Activated CD4-positive, alpha-beta T cell treated with anti-CD3 and anti-CD28 coated beads, Interleukin-2, amount 50 U/mL, for 24 hours (primary cell): ENCODE data around the gene STAT6.

Source experiments
- DNase-seq, 2 donors: peaks; one replicate each; pipeline ENCODE4 v3.0.0-alpha.2; 2020; ENCODE audit warnings: low read depth in 1 of 2, low spot score in 1 of 2

STAT6 gene

DNA sequence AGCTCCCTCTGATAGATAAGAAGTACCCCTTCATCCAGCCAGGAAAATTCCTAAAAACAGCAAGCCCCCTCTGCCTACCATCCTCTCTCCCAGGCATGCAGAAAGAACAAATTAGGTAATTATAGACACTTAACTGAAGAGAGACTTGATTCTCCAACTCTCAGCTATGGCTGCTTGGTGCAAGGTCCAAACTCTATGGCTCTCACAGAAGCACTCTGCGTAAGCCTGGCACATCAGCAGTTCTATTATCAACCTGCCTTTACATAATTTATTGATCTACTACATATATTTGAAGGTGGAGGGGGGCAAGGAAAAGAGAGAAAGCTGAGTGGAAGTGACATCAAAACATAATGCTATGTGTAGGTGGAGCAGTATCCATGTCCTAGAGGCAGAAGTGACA, 60.2 kb downstream of the STAT6 start:
- no peak for DNase-seq

DNA sequence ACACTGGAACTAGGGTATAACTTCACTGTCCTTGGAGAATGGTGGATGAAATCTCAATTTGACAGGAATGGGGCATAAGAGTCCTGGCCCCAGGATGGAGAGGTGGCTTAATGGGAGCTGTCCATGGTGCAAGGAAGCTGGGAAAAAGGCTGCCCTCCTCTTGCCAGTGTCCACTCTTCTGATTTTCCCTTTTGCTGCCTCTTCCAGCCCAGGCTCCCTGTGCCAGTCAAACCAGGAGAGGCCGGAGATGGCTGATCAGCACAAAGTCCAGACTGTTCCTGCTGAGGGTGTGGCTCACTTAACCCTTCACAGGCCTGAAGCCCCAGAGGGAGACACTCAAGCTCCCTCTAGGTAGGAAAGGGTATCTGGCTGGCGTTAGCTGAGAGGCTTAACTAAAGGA, 61.3 kb downstream of the STAT6 start, which contains the start of gene MYO1A:
TSS of gene MYO1A (minus strand) at position 240 of the 400 bp plus-strand sequence. CDS start 1,806 bp downstream, outside the sequence.
- no peak for DNase-seq

DNA sequence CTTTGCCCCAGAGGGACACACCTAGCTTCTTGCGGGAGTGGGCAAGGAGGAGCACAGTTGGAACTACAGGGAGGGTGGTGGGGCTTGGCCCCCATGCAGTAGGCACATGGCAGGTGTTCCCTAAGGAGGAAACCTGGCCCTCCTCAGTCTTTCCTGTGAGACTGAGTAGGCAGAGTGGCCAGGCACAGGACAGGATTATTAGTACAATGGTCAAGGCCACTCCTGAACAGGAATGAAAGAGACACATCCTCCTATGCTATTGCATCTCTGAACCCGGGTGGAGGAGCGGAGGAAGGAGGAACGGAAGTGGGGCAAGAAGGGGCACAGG, 62.1 kb downstream of the STAT6 start:
- DNase-seq, result no peak

DNA sequence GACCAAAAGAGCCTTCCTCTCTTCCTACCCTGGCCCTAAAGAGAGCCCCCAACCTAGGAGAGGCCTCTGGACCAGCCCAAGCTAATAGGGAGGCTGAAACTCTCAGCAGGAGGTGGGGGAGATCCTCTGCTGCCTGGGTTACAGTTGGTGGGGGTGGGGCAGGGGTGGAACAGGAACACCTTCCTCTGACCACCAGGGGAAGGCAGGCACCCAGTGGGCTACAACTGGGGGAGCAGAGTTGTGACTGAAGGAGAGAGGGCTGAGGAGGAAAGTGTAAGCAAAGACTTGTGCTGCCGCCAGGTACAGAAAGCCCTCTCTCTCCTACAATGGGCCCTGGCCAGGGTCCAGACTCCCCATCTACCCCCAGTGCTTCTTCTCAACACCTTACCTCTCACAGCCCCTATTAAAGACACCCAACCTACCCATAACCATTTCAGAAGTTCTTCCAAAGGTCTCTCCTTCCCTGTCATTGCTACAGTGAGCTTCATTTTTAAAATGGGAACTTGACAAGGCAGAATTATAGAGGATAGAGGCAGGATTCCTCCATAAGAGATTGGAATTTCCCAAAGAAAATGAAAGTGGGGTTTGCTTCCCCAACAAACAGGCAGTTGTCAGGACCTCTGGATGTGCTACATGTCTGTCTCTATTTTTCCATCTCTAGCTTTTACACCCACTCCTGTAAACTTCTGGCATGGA, 62.6 kb downstream of the STAT6 start:
- DNase-seq, result no peak

DNA sequence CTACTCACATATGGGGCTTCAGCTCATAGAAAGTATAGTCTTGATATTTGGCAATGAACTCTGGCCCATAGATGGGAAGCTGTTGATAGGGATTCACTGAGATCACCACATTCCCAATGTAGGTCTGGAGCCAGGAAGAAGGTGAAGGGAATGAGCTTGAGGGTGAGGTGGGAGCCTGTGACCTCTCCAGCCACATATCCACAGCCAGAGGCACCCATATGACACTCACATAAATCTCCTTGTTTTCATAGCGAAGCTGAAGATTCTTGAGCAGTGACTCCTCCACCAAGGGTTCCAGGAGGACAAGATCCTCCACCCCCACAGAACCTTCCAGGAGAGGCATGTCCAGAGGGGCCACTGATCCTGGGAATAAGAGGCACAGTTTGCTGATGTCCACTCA, 63.2 kb downstream of the STAT6 start:
- no peak for DNase-seq

DNA sequence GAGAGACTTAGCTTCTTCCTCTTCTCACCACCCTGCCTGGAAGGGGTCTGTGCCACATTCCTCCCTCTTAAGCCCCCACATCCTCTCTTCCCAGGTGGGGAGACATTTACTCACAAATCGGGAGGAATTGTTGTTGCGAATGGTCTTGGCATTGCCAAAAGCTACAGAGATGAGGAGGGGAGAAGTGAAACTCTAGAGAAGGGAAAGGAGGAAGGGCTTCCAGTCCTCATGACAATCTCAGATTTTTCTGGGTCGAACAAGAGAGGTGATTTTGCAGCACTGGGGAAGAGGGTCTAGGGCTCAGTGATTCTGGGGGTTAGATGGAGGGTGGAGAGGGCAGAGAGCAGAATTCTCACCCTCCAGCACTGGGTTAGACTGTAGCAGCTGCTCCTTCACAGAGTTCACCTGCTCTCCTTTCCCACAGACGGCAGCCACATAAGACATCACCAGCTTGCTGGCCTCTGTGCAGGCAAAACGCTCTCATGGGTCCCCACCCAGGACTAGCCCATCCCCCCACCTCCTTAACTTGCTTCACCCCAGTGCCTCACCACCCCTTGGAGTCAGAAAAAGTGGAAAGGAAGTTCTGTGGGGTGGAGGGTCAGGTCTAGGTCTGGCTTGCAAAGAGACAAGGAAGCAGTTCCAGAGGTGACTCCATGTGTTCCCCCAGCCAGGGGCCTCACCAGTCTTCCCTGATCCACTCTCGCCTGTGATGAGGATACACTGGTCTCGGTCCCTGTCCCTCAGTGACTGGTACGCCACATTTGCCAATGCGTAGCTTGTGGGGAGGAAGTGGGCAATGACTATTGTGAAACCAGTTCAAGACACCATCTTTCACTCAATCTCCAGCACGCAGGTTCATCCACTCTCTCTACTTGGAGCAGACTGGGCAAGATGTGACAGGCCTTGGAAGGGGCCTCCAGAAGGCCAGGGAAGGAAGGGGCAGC, 63.9 kb downstream of the STAT6 start:
- DNase-seq, result no peak

DNA sequence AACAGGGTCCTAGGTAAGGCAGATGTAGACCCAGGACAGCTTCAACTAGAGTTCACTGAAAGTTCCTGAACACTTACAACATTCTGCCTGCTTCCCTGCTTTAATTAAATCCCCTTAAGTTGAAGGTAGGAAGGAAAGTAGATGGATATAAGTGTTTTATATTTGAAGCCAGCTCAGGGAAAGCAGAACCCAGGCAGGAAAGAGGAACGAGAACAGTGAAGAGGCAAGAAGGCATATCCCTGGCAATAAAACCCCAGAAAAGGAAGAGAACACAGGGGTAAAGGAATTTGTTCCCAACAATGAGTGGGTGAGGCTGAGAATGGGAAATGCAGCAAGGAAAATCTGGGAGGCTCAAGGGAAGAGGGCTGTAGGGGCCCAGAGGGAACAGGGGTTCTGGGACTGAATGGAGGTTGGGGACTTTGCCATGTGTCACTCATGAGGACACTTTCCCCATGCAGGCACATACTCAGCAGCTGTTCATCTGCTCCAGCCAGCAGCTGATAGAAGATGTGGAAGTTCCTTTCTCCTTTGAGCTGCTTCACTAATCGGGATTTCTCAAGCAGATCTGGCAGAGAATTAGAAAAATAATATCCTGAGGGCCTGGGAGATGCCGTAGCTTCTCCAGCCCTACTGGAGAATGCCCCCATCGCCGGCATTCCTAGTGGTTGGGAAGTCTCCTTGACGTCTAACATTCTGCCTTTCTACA, 64.9 kb downstream of the STAT6 start:
- no peak for DNase-seq
